GM23338 (cell line): ENCODE data around the gene APBA1. TPM values are rescaled to one million over a fixed set of nuclear protein-coding genes. Genes with fewer than 3 reads are reported as not detected.

Experiments used
- ATAC-seq: fragments of 200-7000 bp; cut with Tn5 transposase; 3 replicates; pipeline ENCODE4 v1.9.1; 2020
- DNase-seq: peaks from one replicate; pipeline ENCODE4 v3.0.0-alpha.2; 2015; ENCODE audit warnings: low spot score
- H2AFZ ChIP-seq: fragments of 200-600 bp; sonication (generic); 2 replicates; pipeline ENCODE4 v1.8.0; 2016; ENCODE audit warnings: antibody characterized with exemption, mild to moderate bottlenecking, moderate library complexity
- H3F3A ChIP-seq: fragments of 200-600 bp; sonication (generic); replicated peaks from 2 replicates; pipeline ENCODE4 v1.8.0; 2017; ENCODE audit warnings: antibody characterized with exemption, mixed run types, low read depth
- H3K27ac ChIP-seq: fragments of 200-600 bp; sonication (generic); 2 replicates; pipeline ENCODE4 v1.6.1; 2016; ENCODE audit warnings: low read depth
- H3K27me3 ChIP-seq: fragments of 200-600 bp; sonication (generic); 2 replicates; pipeline ENCODE4 v1.8.0; 2016; ENCODE audit warnings: mild to moderate bottlenecking, mixed run types, moderate library complexity; ENCODE audit not compliant: insufficient read depth
- H3K36me3 ChIP-seq: fragments of 200-600 bp; sonication (generic); 2 replicates; pipeline ENCODE4 v1.8.0; 2016; ENCODE audit warnings: mild to moderate bottlenecking; ENCODE audit not compliant: insufficient read depth
- H3K4me1 ChIP-seq: fragments of 200-600 bp; sonication (generic); 2 replicates; pipeline ENCODE4 v1.8.0; 2016; ENCODE audit warnings: mild to moderate bottlenecking, moderate library complexity; ENCODE audit not compliant: insufficient read depth
- H3K4me2 ChIP-seq: fragments of 200-600 bp; sonication (generic); 2 replicates; pipeline ENCODE4 v1.7.1; 2017; ENCODE audit warnings: mixed run types
- H3K4me3 ChIP-seq: fragments of 200-600 bp; sonication (generic); 2 replicates; pipeline ENCODE4 v1.6.1; 2016; ENCODE audit warnings: mixed run types
- H3K79me2 ChIP-seq: fragments of 200-600 bp; sonication (generic); replicated peaks from 2 replicates; pipeline ENCODE4 v1.8.0; 2017; ENCODE audit warnings: mild to moderate bottlenecking; ENCODE audit not compliant: insufficient read depth
- H3K9me2 ChIP-seq: fragments of 200-600 bp; sonication (generic); 2 replicates; pipeline ENCODE4 v1.8.0; 2017; ENCODE audit not compliant: insufficient read depth
- H4K20me1 ChIP-seq: fragments of 200-600 bp; sonication (generic); replicated peaks from 2 replicates; pipeline ENCODE4 v1.8.0; 2017; ENCODE audit warnings: mild to moderate bottlenecking; ENCODE audit not compliant: insufficient read depth
- H3K27ac Mint-ChIP-seq: 2 replicates; pipeline ENCODE4 v1.8.0; 2020; ENCODE audit warnings: inconsistent platforms, mild to moderate bottlenecking, moderate library complexity, mixed read lengths
- H3K27me3 Mint-ChIP-seq: 3 replicates; pipeline ENCODE4 v1.8.0; 2022; ENCODE audit warnings: low read depth, mild to moderate bottlenecking, moderate library complexity, mixed read lengths, inconsistent platforms; ENCODE audit not compliant: insufficient read depth, poor library complexity
- H3K36me3 Mint-ChIP-seq: 3 replicates; pipeline ENCODE4 v1.8.0; 2021; ENCODE audit warnings: low read depth, mild to moderate bottlenecking, inconsistent platforms, moderate library complexity, mixed read lengths
- H3K4me1 Mint-ChIP-seq: 3 replicates; pipeline ENCODE4 v1.8.0; 2020; ENCODE audit warnings: mild to moderate bottlenecking, inconsistent platforms, mixed read lengths
- H3K4me3 Mint-ChIP-seq: 3 replicates; pipeline ENCODE4 v1.8.0; 2021; ENCODE audit warnings: moderate library complexity, mild to moderate bottlenecking, inconsistent platforms, mixed read lengths
- H3K9me3 Mint-ChIP-seq: 3 replicates; pipeline ENCODE4 v1.8.0; 2020; ENCODE audit warnings: moderate library complexity, mild to moderate bottlenecking, inconsistent platforms, mixed read lengths
- CREB1 ChIP-seq: fragments of 250-450 bp; sonication (Bioruptor Pico); IDR thresholded peaks from 2 replicates; pipeline ENCODE4 v1.5.0; 2020; ENCODE audit warnings: low read depth, mild to moderate bottlenecking, moderate library complexity
- EZH2 ChIP-seq: fragments of 200-600 bp; sonication (generic); IDR thresholded peaks from one replicate; pipeline ENCODE4 v1.8.0; 2017; ENCODE audit warnings: antibody characterized with exemption, mild to moderate bottlenecking, low read depth; ENCODE audit not compliant: unreplicated experiment
- EZH2phosphoT487 ChIP-seq: fragments of 200-600 bp; sonication (generic); IDR thresholded peaks from one replicate; pipeline ENCODE4 v1.8.1; 2018; ENCODE audit warnings: antibody characterized with exemption; ENCODE audit not compliant: unreplicated experiment
- POLR2AphosphoS5 ChIP-seq: IDR thresholded peaks from 2 replicates; pipeline ENCODE4 v1.6.1; 2016; ENCODE audit warnings: antibody characterized with exemption, low read depth
- REST ChIP-seq: IDR thresholded peaks from one replicate; pipeline ENCODE4 v1.6.1; 2018; ENCODE audit warnings: antibody characterized with exemption; ENCODE audit not compliant: unreplicated experiment
- ZNF114 ChIP-seq: fragments of 250-450 bp; sonication (Bioruptor Pico); IDR thresholded peaks from 2 replicates; pipeline ENCODE4 v1.5.0; 2020; ENCODE audit warnings: mild to moderate bottlenecking, moderate library complexity
- ZNF331 ChIP-seq: fragments of 250-450 bp; sonication (Bioruptor Pico); IDR thresholded peaks from 2 replicates; pipeline ENCODE4 v1.5.0; 2020; ENCODE audit warnings: low read depth, mild to moderate bottlenecking, moderate library complexity
- polyA plus RNA-seq: library from polyadenylated mRNA; unstranded; fragments of >200 nt; fragmentation: Nextera tagmentation; extraction: Ambion mirVana; gene quantifications from 2 replicates; pipeline ENCODE4 v1.2.1, GENCODE V29; 2016
- total RNA-seq: library from RNA; depleted of rRNA; stranded (reverse); fragments of >200 nt; shearing (Covaris generic); gene quantifications from 2 replicates; pipeline ENCODE4 v1.2.3, GENCODE V29; 2014
- TF ChIP-seq, protein P1 (sequence below), 2 experiments: fragments of 200-600 bp in 1 of 2; sonication (generic) in 1 of 2; conservative IDR thresholded peaks; 2 replicates each; pipeline versions ENCODE4 v1.5.1 to v1.6.1; 2016 to 2017; ENCODE audit warnings: antibody characterized with exemption in 2 of 2, low read depth in 2 of 2, mild to moderate bottlenecking in 2 of 2, moderate library complexity in 1 of 2
- TF ChIP-seq, protein P2 (sequence below): IDR thresholded peaks from 2 replicates; pipeline ENCODE4 v1.6.1; 2016; ENCODE audit warnings: antibody characterized with exemption

The APBA1 gene
- total and polyA plus RNA-seq, 2 experiments from 2014 or later, result 0.26 to 1.0 TPM

DNA sequence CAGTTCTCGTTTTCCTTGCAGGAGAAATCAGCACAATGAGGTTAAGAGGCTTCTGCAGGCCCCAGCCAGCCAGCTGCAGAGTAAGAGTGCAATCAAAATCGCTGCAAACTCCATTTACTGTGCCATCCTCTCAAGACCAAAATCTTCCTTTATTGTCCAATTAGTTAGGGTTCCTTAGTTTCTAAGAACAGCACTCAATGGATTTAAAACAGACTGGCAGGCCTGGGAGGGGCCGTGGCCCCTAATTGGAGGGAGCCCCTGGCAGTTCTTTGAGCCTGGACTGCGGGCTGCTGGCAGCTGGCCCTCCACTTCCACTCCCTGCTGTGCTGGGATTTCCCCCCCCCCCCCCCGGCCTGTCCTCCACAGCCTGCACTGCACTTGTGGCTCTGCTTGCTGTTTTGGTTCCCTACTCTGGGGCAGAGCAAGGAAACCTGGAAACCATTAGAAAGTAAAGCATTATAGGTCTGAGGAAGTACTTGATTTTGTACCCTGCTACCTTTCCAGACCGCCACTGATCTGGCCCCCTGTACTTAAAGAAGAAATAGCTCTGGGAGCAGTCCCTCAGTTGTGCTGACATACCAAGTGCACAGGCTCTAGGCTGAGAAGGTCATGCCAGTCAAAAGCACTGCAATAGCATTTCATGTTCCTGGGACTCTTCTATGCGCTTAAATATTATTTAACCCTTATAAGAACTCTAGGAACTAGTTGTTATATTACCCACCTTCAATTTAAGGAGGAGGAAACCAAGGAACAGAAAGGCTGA, 129.0 kb downstream of the APBA1 start:
- Mint-ChIP-seq H3K4me3 (no peak overlapping the region), H3K9me3 (no peaks in the 10 kb centered on the region), H3K27ac (no peak overlapping the region; the same call in 1 of the 2 replicates), H3K36me3 (no peaks in the 10 kb centered on the region), H3K27me3 (no peaks in the 10 kb centered on the region), H3K4me1 (peaks cover 20% of the 10 kb centered on the region)
- no peaks in the 10 kb centered on the region for H3K79me2 ChIP-seq
- H3K36me3 ChIP-seq, result no peaks in the 10 kb centered on the region
- H2AFZ ChIP-seq, result peak overlapping the region; percentile 78; the same call in 1 of the 2 replicates
- no peaks in the 10 kb centered on the region for H4K20me1 ChIP-seq
- H3K4me2 ChIP-seq, result peak overlapping the region; percentile 7; the same call in 1 of the 2 replicates
- H3K9me2 ChIP-seq, result no peaks in the 10 kb centered on the region
- no peak for TF ChIP-seq ZNF331
- 0 out of 2 replicates have a peak, but pooled peaks have one; percentile 30 for TF ChIP-seq ZNF114 (CRISPR knock-in tag)
- no peak for TF ChIP-seq EZH2phosphoT487
- TF ChIP-seq CREB1 (CRISPR knock-in tag), result no peak
- TF ChIP-seq, protein P1, sequence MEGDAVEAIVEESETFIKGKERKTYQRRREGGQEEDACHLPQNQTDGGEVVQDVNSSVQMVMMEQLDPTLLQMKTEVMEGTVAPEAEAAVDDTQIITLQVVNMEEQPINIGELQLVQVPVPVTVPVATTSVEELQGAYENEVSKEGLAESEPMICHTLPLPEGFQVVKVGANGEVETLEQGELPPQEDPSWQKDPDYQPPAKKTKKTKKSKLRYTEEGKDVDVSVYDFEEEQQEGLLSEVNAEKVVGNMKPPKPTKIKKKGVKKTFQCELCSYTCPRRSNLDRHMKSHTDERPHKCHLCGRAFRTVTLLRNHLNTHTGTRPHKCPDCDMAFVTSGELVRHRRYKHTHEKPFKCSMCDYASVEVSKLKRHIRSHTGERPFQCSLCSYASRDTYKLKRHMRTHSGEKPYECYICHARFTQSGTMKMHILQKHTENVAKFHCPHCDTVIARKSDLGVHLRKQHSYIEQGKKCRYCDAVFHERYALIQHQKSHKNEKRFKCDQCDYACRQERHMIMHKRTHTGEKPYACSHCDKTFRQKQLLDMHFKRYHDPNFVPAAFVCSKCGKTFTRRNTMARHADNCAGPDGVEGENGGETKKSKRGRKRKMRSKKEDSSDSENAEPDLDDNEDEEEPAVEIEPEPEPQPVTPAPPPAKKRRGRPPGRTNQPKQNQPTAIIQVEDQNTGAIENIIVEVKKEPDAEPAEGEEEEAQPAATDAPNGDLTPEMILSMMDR (conservative IDR thresholded peaks at IDR 0.05; ENCODE audit: low read depth in 2 of 2), result no peak
- no peak for TF ChIP-seq EZH2
- no peak for TF ChIP-seq REST
- H3K4me3 ChIP-seq, result peak overlapping the region; percentile 5; the same call in 1 of the 2 replicates
- H3K27ac ChIP-seq, result peak overlapping the region; percentile 33; the same call in 1 of the 2 replicates
- ATAC-seq (peak; percentile 93), DNase-seq (peak; percentile 55)
- no peaks in the 10 kb centered on the region for H3F3A ChIP-seq
- peaks cover 28% of the 10 kb centered on the region for H3K4me1 ChIP-seq
- H3K27me3 ChIP-seq, result no peaks in the 10 kb centered on the region

- no peak overlapping the region for H3K4me3 Mint-ChIP-seq
- DNase-seq (no peak), ATAC-seq (no peak)
- Histone ChIP-seq H3K4me2 (no peak overlapping the region), H3K4me1 (peaks cover 28% of the 10 kb centered on the region), H2AFZ (no peak overlapping the region), H3F3A (no peaks in the 10 kb centered on the region), H3K27me3 (no peaks in the 10 kb centered on the region), H3K27ac (no peak overlapping the region), H3K79me2 (no peaks in the 10 kb centered on the region), H3K4me3 (no peak overlapping the region), H3K9me2 (no peaks in the 10 kb centered on the region), H3K36me3 (no peaks in the 10 kb centered on the region), H4K20me1 (no peaks in the 10 kb centered on the region)
- no peaks in the 10 kb centered on the region for H3K36me3 Mint-ChIP-seq
- H3K9me3 Mint-ChIP-seq, result no peaks in the 10 kb centered on the region
- no peak overlapping the region for H3K27ac Mint-ChIP-seq
- H3K4me1 Mint-ChIP-seq, result peaks cover 20% of the 10 kb centered on the region
- H3K27me3 Mint-ChIP-seq, result no peaks in the 10 kb centered on the region
- TF ChIP-seq, protein P1 (conservative IDR thresholded peaks at IDR 0.05; ENCODE audit: low read depth in 2 of 2), result no peak
- no peak for TF ChIP-seq POLR2AphosphoS5
- no peak for TF ChIP-seq CREB1 (CRISPR knock-in tag)
- TF ChIP-seq EZH2, result no peak
- TF ChIP-seq REST, result no peak
- no peak for TF ChIP-seq ZNF331
- TF ChIP-seq, protein P2, sequence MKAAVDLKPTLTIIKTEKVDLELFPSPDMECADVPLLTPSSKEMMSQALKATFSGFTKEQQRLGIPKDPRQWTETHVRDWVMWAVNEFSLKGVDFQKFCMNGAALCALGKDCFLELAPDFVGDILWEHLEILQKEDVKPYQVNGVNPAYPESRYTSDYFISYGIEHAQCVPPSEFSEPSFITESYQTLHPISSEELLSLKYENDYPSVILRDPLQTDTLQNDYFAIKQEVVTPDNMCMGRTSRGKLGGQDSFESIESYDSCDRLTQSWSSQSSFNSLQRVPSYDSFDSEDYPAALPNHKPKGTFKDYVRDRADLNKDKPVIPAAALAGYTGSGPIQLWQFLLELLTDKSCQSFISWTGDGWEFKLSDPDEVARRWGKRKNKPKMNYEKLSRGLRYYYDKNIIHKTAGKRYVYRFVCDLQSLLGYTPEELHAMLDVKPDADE, result no peak
- TF ChIP-seq EZH2phosphoT487, result no peak
These were observed 130.1 kb downstream of the APBA1 start for GRCh38 chr9:69542058-69542457.
